GM23248 (cell line): ENCODE measurements around the gene GDPD5. TPM values are rescaled to one million over a fixed set of nuclear protein-coding genes. Genes with fewer than 3 reads are reported as not detected.

Experiments
- DNase-seq: peaks from one replicate; pipeline ENCODE4 v3.0.0-alpha.2; 2015
- H2AFZ ChIP-seq: fragments of 200-600 bp; sonication (generic); 2 replicates; pipeline ENCODE4 v1.6.1; 2016; ENCODE audit warnings: antibody characterized with exemption
- H3F3A ChIP-seq: fragments of 200-600 bp; sonication (generic); 2 replicates; pipeline ENCODE4 v1.6.1; 2016; ENCODE audit warnings: mild to moderate bottlenecking, antibody characterized with exemption, mixed run types; ENCODE audit not compliant: insufficient read depth
- H3K27ac ChIP-seq: fragments of 200-600 bp; sonication (generic); 2 replicates; pipeline ENCODE4 v1.5.1; 2016; ENCODE audit warnings: mild to moderate bottlenecking
- H3K27me3 ChIP-seq: fragments of 200-600 bp; sonication (generic); replicated peaks from 2 replicates; pipeline ENCODE4 v1.6.1; 2016; ENCODE audit warnings: mild to moderate bottlenecking; ENCODE audit not compliant: insufficient read depth
- H3K36me3 ChIP-seq: fragments of 200-600 bp; sonication (generic); 2 replicates; pipeline ENCODE4 v1.6.1; 2016; ENCODE audit warnings: low read depth, mild to moderate bottlenecking
- H3K4me1 ChIP-seq: fragments of 200-600 bp; sonication (generic); 2 replicates; pipeline ENCODE4 v1.6.1; 2016; ENCODE audit warnings: mild to moderate bottlenecking; ENCODE audit not compliant: insufficient read depth
- H3K4me2 ChIP-seq: fragments of 200-600 bp; sonication (generic); one replicate; pipeline ENCODE4 v1.6.1; 2016; ENCODE audit warnings: mild to moderate bottlenecking; ENCODE audit not compliant: unreplicated experiment
- H3K4me3 ChIP-seq: fragments of 200-600 bp; sonication (generic); 2 replicates; pipeline ENCODE4 v1.5.1; 2016; ENCODE audit warnings: mild to moderate bottlenecking
- H3K79me2 ChIP-seq: fragments of 200-600 bp; sonication (generic); 2 replicates; pipeline ENCODE4 v1.6.1; 2016; ENCODE audit warnings: mild to moderate bottlenecking; ENCODE audit not compliant: insufficient read depth
- H3K9ac ChIP-seq: fragments of 200-600 bp; sonication (generic); 2 replicates; pipeline ENCODE4 v1.6.1; 2016; ENCODE audit warnings: mild to moderate bottlenecking
- H3K9me2 ChIP-seq: fragments of 200-600 bp; sonication (generic); 2 replicates; pipeline ENCODE4 v1.6.1; 2016; ENCODE audit warnings: mixed run types, mild to moderate bottlenecking, moderate library complexity; ENCODE audit not compliant: insufficient read depth
- H3K9me3 ChIP-seq: fragments of 200-600 bp; sonication (generic); one replicate; pipeline ENCODE4 v1.6.1; 2017; ENCODE audit warnings: low read depth
- H4K20me1 ChIP-seq: fragments of 200-600 bp; sonication (generic); 2 replicates; pipeline ENCODE4 v1.6.0; 2016; ENCODE audit not compliant: insufficient read depth
- EZH2 ChIP-seq: fragments of 200-600 bp; sonication (generic); IDR thresholded peaks from 2 replicates; pipeline ENCODE4 v1.6.1; 2018; ENCODE audit warnings: antibody characterized with exemption, mild to moderate bottlenecking; ENCODE audit not compliant: insufficient read depth, poor library complexity, severe bottlenecking
- EZH2phosphoT487 ChIP-seq: fragments of 200-600 bp; sonication (generic); IDR thresholded peaks from 2 replicates; pipeline ENCODE4 v1.6.1; 2018; ENCODE audit warnings: antibody characterized with exemption, moderate library complexity, mild to moderate bottlenecking, low read depth; ENCODE audit not compliant: insufficient read depth
- WGBS, 2 experiments: methylation state at CpG; one replicate each; pipeline ENCODE4 v1.1.6; 2015 to 2017; ENCODE audit warnings: low lambda C conversion rate in 2 of 2, low coverage in 1 of 2; ENCODE audit errors: missing lambda C conversion rate in 2 of 2; 5-methylcytosine and 5-hydroxymethylcytosine counted together
- in situ Hi-C: fragments of 300-500 bp; cut with MboI; formaldehyde crosslinking; loops from 2 replicates; pipeline ENCODE4 v1.15.0; 2020
- polyA plus RNA-seq: library from polyadenylated mRNA; unstranded; fragments of >200 nt; fragmentation: Nextera tagmentation; extraction: Ambion mirVana; gene quantifications from 2 replicates; pipeline ENCODE4 v1.2.1, GENCODE V29; 2016
- total RNA-seq: library from RNA; depleted of rRNA; stranded (reverse); fragments of >200 nt; shearing (Covaris generic); gene quantifications from 2 replicates; pipeline ENCODE4 v1.2.3, GENCODE V29; 2014

GDPD5 gene
- total and polyA plus RNA-seq, 2 experiments from 2014 or later = 3.4 to 10.7 TPM

- no peak for DNase-seq
- Histone ChIP-seq H3K9ac (no peak overlapping the region), H3K4me1 (no peaks in the 10 kb centered on the region), H3K79me2 (no peaks in the 10 kb centered on the region), H3K27ac (no peak overlapping the region), H3F3A (no peaks in the 10 kb centered on the region), H3K9me2 (no peaks in the 10 kb centered on the region), H3K9me3 (no peaks in the 10 kb centered on the region), H3K27me3 (no peaks in the 10 kb centered on the region), H3K4me3 (no peak overlapping the region), H4K20me1 (no peaks in the 10 kb centered on the region), H3K36me3 (no peaks in the 10 kb centered on the region), H3K4me2 (no peak overlapping the region), H2AFZ (no peak overlapping the region)
- WGBS, 2 experiments = 75 to 81% methylated on average over 11 of the region's 11 CpGs
- in situ Hi-C loops = no loop called here
- TF ChIP-seq EZH2phosphoT487 (no peak), EZH2 (no peak)
Measured at GRCh38 chr11:75505916-75506692, 19.6 kb downstream of the GDPD5 start.

GRCh38 chr11:75504501-75504900 is 21.2 kb downstream of the GDPD5 start:
- H3K36me3 ChIP-seq = no peaks in the 10 kb centered on the region
- no peaks in the 10 kb centered on the region for H3K9me3 ChIP-seq
- no peak overlapping the region for H3K4me2 ChIP-seq
- DNase-seq = no peak
- no peak overlapping the region for H2AFZ ChIP-seq
- no peak overlapping the region for H3K27ac ChIP-seq
- peaks cover 10% of the 10 kb centered on the region for H3K4me1 ChIP-seq
- no peaks in the 10 kb centered on the region for H3K79me2 ChIP-seq
- H3K27me3 ChIP-seq = no peaks in the 10 kb centered on the region
- no peak overlapping the region for H3K4me3 ChIP-seq
- no peaks in the 10 kb centered on the region for H3K9me2 ChIP-seq
- in situ Hi-C loops = no loop called here
- no peak overlapping the region for H3K9ac ChIP-seq
- TF ChIP-seq EZH2phosphoT487 (no peak), EZH2 (no peak)
- WGBS, 2 experiments = 94 to 95% methylated on average over 5 of the region's 5 CpGs
- H4K20me1 ChIP-seq = no peaks in the 10 kb centered on the region
- peaks cover 12% of the 10 kb centered on the region; the same call in 1 of the 2 replicates for H3F3A ChIP-seq

- in situ Hi-C loops = no loop called here
Measured at GRCh38 chr11:75503531-75504099, 22.1 kb downstream of the GDPD5 start.

GRCh38 chr11:75502138-75502537 is 23.6 kb downstream of the GDPD5 start:
- no peak for DNase-seq
- H3K27me3 ChIP-seq = no peaks in the 10 kb centered on the region
- H3K9me2 ChIP-seq = no peaks in the 10 kb centered on the region
- no peak overlapping the region for H3K4me2 ChIP-seq
- WGBS, 2 experiments = 96 to 100% methylated on average over 1 of the region's 1 CpG
- H4K20me1 ChIP-seq = no peaks in the 10 kb centered on the region
- H2AFZ ChIP-seq = no peak overlapping the region
- H3K9ac ChIP-seq = no peak overlapping the region
- H3F3A ChIP-seq = peaks cover 16% of the 10 kb centered on the region; the same call in 1 of the 2 replicates
- no peaks in the 10 kb centered on the region for H3K79me2 ChIP-seq
- in situ Hi-C loops = no loop called here
- H3K27ac ChIP-seq = no peak overlapping the region
- no peaks in the 10 kb centered on the region for H3K9me3 ChIP-seq
- TF ChIP-seq EZH2phosphoT487 = no peak
- TF ChIP-seq EZH2 = no peak
- H3K4me3 ChIP-seq = no peak overlapping the region
- no peaks in the 10 kb centered on the region for H3K36me3 ChIP-seq
- peaks cover 23% of the 10 kb centered on the region for H3K4me1 ChIP-seq

More at GRCh38 chr11:75503531-75504099, 22.1 kb downstream of the GDPD5 start:
- no peak overlapping the region for H3K4me3 ChIP-seq
- H3F3A ChIP-seq = peaks cover 16% of the 10 kb centered on the region; the same call in 1 of the 2 replicates
- no peak overlapping the region for H2AFZ ChIP-seq
- no peaks in the 10 kb centered on the region for H3K27me3 ChIP-seq
- H3K9me3 ChIP-seq = no peaks in the 10 kb centered on the region
- no peak overlapping the region for H3K27ac ChIP-seq
- H4K20me1 ChIP-seq = no peaks in the 10 kb centered on the region
- no peak overlapping the region for H3K4me2 ChIP-seq
- H3K36me3 ChIP-seq = no peaks in the 10 kb centered on the region
- 94 to 96% methylated on average over 5 of the region's 5 CpGs for WGBS, 2 experiments
- no peak for TF ChIP-seq EZH2phosphoT487
- TF ChIP-seq EZH2 = no peak
- no peaks in the 10 kb centered on the region for H3K9me2 ChIP-seq
- no peak for DNase-seq
- no peak overlapping the region for H3K9ac ChIP-seq
- no peaks in the 10 kb centered on the region for H3K79me2 ChIP-seq
- peaks cover 17% of the 10 kb centered on the region for H3K4me1 ChIP-seq
